C4-2B (cell line): ENCODE data around the gene ZNF100.
A peak's percentile ranks its signal among the peaks of the same experiment; 100 is the strongest.
"Not testable (repeated sequence)": the region's sequence is repeated elsewhere in the genome, so short reads cannot be mapped to it uniquely, and the experiment has no call there.

Experiments used
- H3K27ac ChIP-seq: fragments of 450-650 bp; 2 replicates; pipeline ENCODE4 v1.5.1; 2017
- ZFX ChIP-seq: fragments of 450-650 bp; IDR thresholded peaks from 2 replicates; pipeline ENCODE4 v1.6.1; 2017
- TF ChIP-seq, protein P1 (sequence below): fragments of 450-650 bp; conservative IDR thresholded peaks from 2 replicates; pipeline ENCODE4 v1.5.1; 2017; ENCODE audit warnings: mild to moderate bottlenecking

ZNF100 gene

GRCh38 chr19:21767065-21767800, at the start of gene ZNF100:
Gene ZNF100, minus strand, starts transcription at chr19:21767579. Its CDS starts 150 bp downstream, at chr19:21767429.
- peak within 1 kb of the TSS; percentile 82 for H3K27ac ChIP-seq
- TF ChIP-seq, protein P1, sequence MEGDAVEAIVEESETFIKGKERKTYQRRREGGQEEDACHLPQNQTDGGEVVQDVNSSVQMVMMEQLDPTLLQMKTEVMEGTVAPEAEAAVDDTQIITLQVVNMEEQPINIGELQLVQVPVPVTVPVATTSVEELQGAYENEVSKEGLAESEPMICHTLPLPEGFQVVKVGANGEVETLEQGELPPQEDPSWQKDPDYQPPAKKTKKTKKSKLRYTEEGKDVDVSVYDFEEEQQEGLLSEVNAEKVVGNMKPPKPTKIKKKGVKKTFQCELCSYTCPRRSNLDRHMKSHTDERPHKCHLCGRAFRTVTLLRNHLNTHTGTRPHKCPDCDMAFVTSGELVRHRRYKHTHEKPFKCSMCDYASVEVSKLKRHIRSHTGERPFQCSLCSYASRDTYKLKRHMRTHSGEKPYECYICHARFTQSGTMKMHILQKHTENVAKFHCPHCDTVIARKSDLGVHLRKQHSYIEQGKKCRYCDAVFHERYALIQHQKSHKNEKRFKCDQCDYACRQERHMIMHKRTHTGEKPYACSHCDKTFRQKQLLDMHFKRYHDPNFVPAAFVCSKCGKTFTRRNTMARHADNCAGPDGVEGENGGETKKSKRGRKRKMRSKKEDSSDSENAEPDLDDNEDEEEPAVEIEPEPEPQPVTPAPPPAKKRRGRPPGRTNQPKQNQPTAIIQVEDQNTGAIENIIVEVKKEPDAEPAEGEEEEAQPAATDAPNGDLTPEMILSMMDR, result no peak
- TF ChIP-seq ZFX, result peak; percentile 63

DNA sequence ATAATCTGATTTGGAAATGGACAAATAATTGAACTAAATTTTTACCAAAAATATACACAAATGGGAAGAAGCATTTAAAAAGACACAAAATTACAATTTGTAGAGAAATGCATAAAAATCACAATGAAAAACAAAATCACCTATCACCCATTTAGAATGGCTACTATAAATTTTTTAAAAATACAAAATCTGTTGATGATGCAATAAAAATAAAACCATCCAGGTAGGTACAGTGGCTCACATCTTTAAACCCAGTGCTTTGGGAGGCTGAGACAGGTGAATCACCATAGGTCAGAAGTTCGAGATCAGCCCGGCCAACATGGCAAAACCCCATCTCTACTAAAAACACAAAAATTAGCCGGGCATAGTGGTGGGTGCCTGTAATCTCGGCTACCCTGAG, 45.1 kb upstream of the ZNF100 start:
- TF ChIP-seq, protein P1, result no peak
- no peak for TF ChIP-seq ZFX
- H3K27ac ChIP-seq, result no peak overlapping the region

GRCh38 chr19:21808400-21809000, 41.1 kb upstream of the ZNF100 start:
- not testable (repeated sequence) for H3K27ac ChIP-seq

DNA sequence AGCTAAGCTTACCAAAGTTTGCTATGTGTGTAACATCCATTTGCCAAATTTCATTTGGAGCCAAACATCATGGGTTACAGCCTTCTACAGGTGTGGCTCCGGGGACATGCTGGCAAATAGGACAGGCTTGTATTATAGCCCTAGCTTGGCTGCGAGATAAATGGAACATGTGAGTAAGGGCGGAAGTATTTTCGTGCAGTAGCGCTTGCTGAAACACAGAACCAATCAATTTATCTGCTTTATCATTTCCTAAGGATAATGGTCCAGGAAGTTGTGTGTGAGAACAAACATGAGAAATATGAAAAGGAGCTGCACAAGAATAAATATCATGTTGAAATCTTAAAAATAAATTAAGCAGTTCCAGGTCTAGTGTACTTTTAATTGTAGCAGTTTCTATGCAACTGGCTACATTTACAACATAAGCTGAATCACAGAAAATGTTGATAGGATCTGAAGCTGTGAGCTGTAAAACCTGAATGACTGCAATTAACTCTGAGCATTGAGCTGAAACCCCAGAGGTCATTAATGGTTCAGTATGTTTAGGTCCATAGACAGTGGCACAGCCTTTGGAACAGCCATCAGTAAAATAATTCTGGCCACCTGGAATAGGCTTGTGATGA, 22.2 kb upstream of the ZNF100 start:
- TF ChIP-seq, protein P1, result no peak
- no peak overlapping the region for H3K27ac ChIP-seq

DNA sequence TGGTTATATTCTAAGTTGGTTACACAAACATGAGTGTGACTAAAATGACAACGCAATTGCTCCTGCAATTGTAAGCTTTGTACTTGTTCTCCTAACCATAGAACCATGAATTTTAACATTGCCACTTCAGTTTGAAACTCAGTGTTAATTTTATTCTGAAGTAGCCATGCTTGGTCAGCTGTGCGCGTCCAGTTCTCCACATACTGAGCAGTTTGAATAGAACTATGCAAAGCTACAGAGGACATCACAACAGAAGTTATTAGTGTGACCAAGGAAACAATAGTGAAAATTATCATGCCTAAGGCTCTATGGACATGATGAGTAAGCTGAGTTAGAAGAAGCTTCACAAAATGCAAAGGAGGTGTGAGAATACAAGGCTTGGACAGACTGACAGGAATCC, 19.6 kb upstream of the ZNF100 start:
- TF ChIP-seq, protein P1, result no peak
- no peak for TF ChIP-seq ZFX
- no peak overlapping the region for H3K27ac ChIP-seq

- not testable (repeated sequence) for H3K27ac ChIP-seq
Measured at GRCh38 chr19:21775792-21776191, 8.4 kb upstream of the ZNF100 start.

DNA sequence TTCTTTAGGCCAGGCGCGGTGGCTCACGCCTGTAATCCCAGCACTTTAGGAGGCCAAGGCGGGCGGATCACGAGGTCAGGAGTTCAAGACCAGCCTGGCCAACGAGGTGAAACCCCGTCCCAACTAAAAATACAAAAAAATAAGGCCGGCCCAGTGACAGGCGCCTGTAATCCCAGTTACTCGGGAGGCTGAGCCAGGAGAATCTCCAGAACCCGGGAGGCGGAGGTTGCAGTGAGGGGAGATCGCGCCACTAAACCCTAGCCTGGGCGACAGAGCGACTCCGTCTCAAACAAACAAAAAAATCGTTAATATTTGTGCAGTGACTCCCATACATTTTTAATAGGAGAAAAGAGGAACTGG, 694 bp downstream of the ZNF100 start:
- peak overlapping the region; percentile 82 for H3K27ac ChIP-seq

GRCh38 chr19:21765151-21765550, 2.2 kb downstream of the ZNF100 start:
- H3K27ac ChIP-seq, result no peak overlapping the region
- TF ChIP-seq, protein P1, result no peak
- no peak for TF ChIP-seq ZFX

DNA sequence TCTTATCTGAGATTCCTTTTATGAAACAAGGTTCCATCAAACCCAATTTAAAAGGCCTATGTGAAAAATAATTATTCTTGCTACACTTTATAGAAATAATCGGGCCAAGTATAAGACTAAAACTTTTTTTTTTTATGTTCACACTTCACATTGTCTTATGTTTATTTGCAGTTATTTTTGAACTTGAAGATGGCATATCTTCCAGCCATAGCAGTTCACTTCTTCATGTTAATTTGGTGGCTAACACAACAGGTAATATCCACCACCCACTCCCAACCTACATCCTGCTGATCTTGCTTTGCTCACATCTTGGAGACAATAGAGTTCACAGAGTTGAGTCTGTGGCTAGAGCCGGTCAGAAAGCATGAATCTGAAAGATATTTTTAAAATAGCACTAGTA, 5.8 kb downstream of the ZNF100 start:
- H3K27ac ChIP-seq, result not testable (repeated sequence)
